Nucleus accumbens (tissue), 56 donors: ENCODE results near the gene HDAC8.
A peak's percentile ranks its signal among the peaks of the same experiment; 100 is the strongest.
"Not testable (repeated sequence)": the region's sequence is repeated elsewhere in the genome, so short reads cannot be mapped to it uniquely, and the experiment has no call there.

Experiments used
- DNase-seq, 56 donors: peaks; one replicate each; lab custom pipeline; 2025; lab: John Stamatoyannopoulos, UW

HDAC8 gene

DNA sequence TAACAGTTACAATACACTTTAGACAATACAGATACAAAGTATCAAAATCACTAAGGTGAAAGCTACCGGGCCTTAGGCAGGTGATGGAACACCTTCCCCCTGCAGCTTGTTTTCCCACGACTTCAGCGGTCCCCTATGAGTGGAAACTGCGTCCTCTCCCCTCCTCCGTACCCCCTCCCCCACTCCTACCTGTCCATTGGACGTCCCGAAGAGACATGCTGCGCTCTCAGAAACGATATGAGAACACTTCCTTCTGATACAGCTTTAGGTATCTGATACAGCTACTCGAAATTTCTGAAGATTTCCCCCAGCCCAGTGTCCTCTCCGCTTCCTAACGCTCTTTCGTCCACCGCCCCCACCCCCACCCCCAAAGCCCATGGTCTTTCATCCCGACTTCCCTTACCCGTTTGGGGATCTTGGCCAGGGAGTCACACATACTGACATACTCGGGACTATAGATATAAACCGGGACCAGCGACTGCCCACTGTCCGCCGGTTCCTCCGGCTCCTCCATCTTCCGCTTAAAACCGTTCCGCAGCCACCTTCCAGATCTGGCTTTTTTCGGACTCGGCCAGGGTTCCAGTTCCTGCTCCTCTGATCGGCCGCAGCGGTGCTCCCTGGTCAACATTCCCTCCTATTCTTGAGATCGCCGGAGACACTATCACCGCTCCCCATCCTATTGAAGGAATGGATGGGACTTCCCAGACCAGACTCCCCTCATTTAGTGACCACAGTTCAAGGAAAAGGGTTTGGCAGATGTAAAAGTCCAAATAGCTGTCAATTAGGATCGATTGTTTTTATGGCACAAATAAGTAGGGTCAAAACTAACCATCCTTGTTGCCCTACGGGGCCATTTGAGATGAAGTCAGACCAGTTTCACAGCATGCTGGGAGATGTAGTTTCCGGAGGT, at the start of gene HDAC8:
TSS of gene HDAC8 (minus strand) at position 596 of the 910 bp plus-strand sequence. CDS start at position 514, 82 bp downstream.
- DNase-seq: peak in 53 of 56 donors; percentile 0 to 81 (median 46)

DNA sequence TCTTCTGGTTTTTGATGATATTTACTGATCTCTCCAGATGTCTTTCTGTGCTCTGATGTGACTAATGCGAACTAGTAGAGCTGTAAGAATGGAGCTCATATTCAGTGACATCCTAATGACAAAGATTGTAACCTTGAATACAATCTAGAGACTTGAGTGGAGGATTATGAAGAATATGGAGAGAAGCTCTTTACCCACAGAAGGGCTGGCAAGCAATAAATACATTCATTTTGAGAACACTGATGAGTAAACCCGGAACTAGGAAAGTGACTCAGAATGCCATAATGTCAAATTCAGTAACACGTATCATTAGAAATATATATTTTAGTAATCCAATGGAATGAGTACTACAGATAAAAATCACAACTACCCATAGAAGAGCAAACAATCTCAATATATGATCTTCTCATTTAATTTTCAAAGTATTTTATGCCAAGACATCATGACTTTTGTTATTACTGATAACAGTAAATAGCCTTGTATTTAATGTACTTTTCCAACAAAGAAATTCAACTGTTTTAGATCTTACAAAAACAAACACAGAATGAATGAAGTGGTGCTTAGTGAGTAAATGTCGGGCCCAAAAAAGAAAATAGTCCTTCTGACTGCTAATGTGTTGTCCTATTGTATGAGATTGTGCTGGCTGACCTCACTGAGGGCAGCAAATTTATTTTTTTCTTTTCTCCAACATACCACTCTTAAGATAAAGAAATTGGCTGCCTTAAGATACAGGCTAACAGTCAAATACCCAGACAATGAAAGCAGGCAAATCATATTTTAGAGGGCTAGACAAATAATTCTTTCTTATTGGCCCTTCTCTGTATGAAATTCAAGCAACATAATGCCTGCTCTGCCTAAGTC, 49.2 kb upstream of the HDAC8 start:
- DNase-seq: no peak

DNA sequence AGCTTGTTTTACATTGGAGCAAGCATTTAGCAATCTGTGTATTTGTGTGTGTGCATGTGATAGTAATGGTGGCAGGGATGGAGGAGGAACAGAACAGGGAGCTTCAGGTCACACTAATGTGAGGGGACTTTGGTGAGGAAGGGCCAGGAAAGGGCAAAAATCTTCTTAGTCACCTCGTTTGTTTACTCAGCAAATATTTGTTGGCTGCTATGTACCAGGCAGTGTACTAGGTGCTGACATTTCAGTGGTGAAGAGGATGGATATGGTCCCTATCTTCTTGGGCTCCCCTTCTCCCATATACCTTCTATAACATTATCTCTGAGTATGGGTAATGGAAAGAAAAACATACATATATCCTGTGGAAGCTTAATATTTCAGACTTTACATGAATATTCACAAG, 48.5 kb upstream of the HDAC8 start:
- DNase-seq: no peak

DNA sequence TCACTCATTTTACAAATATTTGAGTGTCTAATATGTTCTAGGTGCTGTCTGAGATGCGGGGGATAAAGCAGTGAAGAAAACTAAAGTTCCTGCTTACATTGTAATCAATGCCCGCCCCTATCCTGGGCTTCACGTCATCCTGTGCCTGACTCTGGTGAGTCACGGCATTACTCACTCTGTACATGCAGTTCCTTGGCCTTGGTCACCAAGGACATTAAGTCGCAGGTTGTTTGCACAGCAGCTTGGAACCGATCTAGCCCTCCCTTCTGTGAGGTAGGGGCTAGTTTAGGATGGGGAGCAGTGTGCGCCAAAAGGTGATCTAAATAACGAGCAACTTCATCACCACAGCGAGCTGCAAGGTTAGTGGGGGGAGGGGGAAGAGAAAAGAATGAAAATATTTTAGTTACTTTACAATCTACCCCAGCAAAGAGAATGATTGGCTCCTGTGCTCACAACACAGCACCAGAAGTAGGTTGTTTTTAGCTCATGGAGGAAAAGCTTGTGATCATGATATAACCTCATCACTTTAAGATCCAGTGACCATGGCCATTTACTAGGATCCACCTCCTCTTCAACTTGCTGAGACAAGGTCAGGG, 48.0 kb upstream of the HDAC8 start:
- peak in 2 of 56 donors; percentile 0 to 2 for DNase-seq

DNA sequence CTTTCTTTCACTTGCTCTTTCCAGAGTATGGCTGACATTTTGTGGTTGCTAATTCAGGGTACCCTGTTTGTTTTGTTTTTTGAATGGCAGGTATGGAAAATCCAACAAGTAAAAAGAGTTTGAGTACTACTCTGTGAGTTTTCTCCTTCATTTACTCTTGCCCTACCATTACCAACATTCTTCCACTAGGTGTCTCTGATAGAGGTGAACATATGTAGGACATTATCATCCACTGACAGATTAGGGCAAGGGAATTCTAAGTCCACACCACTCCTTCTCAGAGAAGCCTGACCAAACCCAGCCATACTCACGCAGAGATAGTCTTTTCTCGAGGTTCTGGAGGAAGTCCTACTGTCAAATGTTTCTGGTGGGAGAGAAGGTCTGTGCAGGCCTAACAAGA, 36.7 kb upstream of the HDAC8 start:
- DNase-seq: no peak

DNA sequence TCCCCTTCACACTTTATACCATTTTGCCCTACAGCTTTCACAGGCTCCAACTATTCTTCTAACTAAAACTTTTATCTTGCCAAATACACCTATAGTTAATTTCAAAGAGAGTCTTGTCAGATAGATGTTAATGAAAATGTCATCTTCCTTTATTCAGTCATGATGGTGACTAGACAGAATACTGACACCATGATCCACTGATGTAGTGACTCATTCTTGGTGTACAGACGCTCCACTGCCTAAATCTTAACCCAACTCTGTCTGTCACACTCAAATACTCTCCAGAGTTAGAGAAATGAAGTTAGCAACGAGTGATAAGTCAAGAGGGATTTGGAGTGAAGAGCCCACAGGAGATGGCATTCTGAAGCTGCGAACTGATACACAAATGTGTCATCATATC, 32.1 kb upstream of the HDAC8 start:
- no peak for DNase-seq

DNA sequence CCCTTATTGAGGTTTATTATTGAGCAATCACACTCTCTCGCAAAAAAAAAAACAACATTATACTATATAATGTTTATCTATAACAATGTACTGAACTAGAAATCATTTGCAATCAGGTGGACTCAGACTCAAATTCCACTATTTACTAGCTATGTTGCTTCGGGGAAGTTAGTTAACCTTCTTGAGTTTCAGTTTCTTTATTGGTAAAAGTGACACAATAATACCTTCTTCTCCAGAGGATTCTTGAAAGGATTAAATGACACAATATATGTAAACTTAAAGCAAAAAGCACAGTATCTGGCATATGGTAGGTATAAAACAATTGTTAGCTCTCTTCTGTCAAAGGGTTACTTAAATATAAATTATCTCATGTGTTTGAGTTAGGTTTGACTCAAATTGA, 31.5 kb upstream of the HDAC8 start:
- DNase-seq: no peak

DNA sequence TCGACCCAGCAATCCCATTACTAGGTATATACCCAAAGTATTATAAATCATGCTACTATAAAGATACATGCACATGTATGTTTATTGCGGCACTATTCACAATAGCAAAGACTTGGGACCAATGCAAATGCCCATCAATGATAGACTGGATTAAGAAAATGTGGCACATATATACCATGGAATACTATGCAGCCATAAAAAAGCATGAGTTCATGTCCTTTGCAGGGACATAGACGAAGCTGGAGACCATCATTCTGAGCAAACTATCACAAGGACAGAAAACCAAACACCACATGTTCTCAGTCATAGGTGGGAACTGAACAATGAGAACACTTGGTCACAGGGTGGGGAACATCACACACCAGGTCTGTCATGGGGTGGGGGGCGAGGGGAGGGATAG, 18.4 kb upstream of the HDAC8 start:
- not testable (repeated sequence) for DNase-seq

DNA sequence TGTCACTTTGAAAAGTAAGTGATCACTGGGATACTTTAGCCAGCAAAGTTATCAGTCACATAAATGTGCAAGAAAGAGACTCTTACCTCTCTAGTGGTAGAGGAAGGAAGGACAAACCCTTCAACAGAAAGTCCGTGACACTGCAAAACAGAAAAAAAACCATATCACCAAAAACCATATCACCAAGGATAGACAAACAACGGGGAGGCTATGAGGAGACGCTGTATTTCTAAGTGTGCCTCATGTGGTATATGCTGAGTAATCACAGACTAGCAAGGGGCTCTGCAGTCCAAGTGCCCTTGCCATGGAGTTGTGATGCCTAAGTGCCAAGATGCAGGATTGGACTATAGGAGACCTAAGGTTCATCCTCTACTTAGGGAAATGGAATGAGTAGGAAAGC, 11.5 kb upstream of the HDAC8 start:
- DNase-seq: no peak

DNA sequence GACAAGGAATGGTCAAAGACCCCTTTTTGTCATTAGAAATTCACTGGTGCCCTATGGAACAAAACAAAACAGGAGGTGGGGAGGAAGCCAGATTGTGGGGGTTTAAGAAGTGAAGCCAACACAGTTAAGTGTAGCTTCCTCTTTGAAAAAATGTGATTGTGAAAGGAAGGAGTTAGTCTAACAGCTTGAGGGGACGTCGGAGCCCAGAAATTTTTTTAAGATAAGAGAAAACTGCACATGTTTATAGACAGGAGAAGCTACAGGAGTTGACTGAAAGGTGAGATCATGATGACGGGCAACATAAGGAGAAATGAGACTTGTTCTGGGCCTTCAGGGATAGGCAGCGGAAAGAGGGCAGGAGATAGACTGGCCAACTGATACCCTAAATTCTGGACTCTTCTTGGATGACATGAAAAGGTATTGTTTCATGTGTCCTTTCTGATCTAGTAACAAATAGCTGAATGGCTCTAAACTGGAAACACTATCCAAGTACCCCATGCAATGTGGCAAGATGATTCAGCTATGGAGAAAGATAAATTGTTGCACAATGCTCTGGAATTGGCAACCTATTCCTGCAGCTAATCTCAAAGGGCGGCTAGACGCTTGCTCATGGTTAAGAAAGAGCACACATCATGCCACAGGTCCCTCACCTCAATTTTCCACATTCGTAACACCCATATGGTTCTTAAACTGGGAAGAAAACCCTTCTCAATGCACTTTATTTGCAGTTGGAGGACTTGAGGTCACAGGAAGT, 3.7 kb upstream of the HDAC8 start:
- DNase-seq: no peak

DNA sequence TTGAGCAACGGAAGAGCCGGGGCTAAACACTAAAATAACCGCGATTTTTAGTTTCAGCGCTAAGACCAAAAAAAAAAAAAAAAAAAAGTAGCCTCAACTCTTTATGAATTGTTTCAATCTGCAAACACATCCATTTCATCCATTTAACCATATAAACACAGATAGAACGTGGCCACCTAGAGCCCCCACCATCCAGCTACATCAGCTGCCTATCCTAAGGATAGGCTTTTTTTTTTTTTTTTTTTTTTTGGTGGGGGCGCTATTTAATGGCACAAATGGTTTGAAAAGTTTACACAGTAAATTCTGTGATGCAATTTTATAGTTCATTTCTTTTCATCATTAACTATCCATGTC, 492 bp upstream of the HDAC8 start:
- no peak for DNase-seq

DNA sequence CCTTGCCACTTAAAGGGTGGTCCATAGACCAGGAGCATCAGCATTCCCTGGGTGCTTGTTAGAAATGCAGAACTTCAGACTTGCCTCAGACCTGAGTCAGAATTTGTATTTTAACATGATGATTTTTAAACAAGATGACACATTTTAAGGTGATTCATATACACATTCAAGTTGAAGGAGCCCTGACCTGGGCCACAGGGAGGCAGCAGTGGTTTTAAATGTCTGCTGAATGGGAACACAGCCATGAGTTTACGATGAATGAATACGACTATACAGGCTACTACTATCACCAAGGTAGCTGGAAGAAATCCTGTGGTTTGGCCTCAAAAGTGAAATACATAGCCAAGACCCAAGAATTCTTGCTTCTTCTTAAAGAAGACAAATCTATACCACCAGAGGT, 2.9 kb downstream of the HDAC8 start:
- DNase-seq: peak in 2 of 56 donors; percentile 0 to 4

DNA sequence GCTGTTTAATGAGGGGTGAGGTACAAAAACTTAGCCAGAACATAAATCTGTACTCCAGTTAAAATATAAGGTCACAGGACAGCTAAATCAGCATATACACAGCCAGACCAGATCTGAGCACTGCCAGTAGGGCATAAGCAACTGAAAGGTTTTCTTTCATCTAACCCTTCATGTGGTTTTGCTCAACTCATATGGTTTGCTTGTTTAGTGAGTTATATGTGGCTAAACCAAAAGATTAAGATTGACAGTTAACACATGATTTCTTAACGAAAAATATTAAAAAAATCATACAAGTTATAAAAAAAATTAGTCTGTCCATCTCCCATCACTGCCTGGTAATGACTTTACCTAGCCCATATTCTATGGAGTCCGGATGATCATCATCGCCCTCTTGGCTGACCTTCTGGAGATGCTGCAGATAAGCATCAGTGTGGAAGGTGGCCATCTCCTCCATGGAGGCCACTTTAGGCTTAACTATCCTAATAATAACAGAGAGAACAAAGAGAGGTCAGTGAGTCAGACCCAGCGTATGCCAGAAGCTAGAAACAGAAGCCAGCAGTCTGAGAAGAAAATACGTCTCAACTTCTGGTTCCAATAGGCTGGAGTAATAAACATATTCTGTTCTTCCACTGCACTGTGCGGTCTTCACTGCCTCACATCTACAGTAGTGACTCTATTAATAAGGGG, 4.1 kb downstream of the HDAC8 start:
- no peak for DNase-seq

DNA sequence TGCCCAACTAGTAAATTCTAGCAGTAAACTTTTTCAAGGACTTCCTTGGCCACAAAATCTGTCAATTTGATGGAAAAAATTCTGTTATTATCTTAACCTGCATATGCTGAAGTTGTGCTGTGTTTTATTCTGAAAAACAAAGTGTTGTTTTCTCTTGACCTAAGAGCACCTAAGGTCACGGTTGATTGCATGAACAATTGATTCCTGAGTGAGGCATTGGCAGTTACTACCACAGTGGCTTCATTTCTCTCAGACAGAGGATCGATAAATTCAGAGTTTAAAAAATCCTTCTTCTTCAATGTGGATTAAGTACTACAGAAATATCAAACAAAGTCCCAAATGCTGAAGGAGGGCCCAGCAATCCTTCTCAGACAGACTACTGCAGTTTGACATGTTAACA, 6.2 kb downstream of the HDAC8 start:
- no peak for DNase-seq

DNA sequence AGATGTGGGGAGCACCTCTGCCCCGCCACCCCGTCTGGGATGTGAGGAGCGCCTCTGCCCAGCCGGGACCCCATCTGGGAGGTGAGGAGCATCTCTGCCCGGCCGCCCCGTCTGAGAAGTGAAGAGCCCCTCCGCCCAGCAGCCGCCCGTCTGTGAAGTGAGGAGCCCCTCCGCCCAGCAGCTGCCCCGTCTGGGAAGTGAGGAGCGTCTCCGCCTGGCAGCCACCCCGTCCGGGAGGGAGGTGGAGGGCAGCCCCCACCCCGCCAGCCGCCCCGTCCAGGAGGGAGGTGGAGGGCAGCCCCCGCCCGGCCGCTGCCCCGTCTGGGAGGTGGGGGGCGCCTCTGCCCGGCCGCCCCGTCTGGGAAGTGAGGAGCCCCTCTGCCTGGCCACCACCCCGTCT, 13.0 kb downstream of the HDAC8 start:
- DNase-seq: not testable (repeated sequence)

DNA sequence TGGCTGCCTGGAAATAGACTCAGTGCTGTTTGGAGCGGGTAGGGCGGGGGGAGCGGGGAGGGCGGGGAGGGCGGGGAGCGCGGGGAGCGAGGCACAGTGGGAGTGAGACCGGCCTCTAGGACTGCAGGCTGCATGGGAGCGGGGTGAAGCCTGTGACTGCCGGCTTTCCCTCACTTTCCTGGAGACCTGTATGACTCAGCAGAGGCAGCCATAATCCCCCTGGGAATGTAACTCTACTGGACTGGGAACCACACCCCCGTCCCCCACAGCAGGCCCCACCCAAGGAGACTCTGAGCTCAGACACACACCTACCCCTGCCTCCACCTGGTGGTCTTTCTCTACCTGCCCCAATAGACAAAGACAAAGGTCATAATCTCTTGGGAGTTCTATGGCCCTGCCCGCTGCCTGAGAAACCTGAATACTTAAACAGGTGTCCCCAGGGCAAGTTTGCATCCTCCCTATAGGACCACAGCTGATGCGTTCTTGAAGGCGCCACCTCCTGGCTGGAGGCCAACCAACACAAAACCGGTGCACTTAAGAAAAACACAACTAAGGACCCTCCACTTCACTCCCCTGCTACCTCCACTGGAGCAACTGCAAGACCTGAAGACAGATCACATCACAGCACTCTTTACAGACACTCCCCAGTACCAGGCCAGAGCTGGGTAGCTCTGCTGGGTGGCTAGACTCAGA, 18.0 kb downstream of the HDAC8 start:
- DNase-seq: no peak

DNA sequence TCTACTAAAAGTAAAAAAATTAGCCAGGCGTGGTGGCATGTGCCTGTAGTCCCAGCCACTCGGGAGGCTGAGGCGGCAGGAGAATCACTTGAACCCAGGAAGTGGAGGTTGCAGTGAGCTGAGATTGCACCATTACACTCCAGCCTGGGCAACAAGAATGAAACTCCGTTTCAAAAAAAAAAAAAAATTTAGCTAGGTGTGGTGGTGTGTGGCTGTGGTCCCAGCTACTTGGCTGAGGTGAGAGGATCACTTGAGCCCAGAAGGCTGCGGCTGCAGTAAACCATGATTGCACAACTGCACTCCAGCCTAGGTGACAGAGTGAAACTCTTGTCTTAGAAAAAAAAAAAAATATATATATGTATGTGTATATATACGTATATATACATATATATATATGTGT, 20.2 kb downstream of the HDAC8 start:
- DNase-seq: not testable (repeated sequence)

DNA sequence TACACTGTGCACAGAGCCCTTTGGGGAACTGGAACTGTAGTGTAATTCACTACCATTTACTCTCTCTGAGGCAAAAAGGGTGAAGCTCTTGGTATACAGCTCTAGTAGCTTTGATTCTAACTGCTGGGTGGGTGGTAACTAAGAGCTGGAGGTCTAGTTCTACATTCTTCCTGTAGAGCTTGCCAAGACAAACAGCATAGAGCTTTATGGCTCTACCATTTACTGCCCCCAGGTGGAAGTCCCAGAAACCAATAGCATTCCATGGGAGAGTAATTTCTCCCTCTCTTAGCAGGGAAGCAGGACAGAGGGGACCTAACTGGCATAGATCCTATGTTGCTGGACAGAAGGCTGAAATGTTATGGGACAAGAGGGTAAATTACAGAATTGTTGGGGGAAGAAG, 26.7 kb downstream of the HDAC8 start:
- DNase-seq: no peak

DNA sequence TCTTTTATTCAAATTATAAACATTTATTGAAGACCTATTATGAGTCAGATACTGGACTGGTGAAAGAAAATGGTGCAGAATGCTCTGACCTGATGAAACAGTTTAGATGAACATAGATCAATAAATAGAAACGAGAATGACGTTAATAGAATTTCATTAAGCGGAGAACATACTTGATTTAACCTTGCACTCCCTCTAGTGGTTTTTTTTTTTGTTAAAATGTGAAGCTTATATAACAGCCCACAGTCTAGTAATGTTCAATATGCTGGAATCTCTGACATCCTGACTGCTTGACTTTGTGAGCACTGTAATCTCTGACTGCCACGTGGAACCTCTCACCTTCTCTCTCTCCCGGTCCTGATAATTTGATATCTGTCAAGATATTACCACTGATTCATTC, 32.3 kb downstream of the HDAC8 start:
- no peak for DNase-seq
